Peyer's patch (tissue), 4 donors: ENCODE measurements around the gene HYAL4. TPM values are rescaled to one million over a fixed set of nuclear protein-coding genes. Genes with fewer than 3 reads are reported as not detected.

Experiments used
- DNase-seq, 3 donors: peaks; one replicate each; pipeline ENCODE4 v3.0.0-alpha.2; 2017 to 2019
- H3K27ac ChIP-seq, 4 donors: fragments of 200-600 bp; sonication (generic); one replicate each; pipeline ENCODE4 v1.5.1; 2016 to 2019
- H3K27me3 ChIP-seq, 2 donors: fragments of 200-600 bp; sonication (generic); one replicate each; pipeline ENCODE4 v1.5.1; 2019
- H3K36me3 ChIP-seq, 3 donors: fragments of 200-600 bp; sonication (generic); one replicate each; pipeline ENCODE4 v1.5.1; 2016 to 2019
- H3K4me1 ChIP-seq, 4 donors: fragments of 200-600 bp; sonication (generic); one replicate each; pipeline ENCODE4 v1.5.1; 2016 to 2019
- H3K4me3 ChIP-seq, 4 donors: fragments of 200-600 bp; sonication (generic); 1 replicate in 3 of 4; 2 replicates in 1 of 4; pipeline ENCODE4 v1.5.1; 2016 to 2019; ENCODE audit warnings: mild to moderate bottlenecking in 1 of 4
- H3K9me3 ChIP-seq, 4 donors: fragments of 200-600 bp; sonication (generic); one replicate each; pipeline ENCODE4 v1.5.1; 2016 to 2019; ENCODE audit warnings: mild to moderate bottlenecking in 1 of 4
- POLR2A ChIP-seq, 2 donors: fragments of 450-650 bp; IDR thresholded peaks; one replicate each; pipeline ENCODE4 v1.5.1; 2017; ENCODE audit warnings: antibody characterized with exemption in 2 of 2, mild to moderate bottlenecking in 2 of 2, moderate library complexity in 2 of 2
- total RNA-seq, 4 donors: library from RNA; depleted of rRNA; stranded (reverse); fragments of >200 nt; gene quantifications; one replicate each; pipeline ENCODE4 v1.1.0, GENCODE V29; 2016
- TF ChIP-seq, protein P1 (sequence below), 6 experiments: fragments of 450-650 bp in 4 of 6; fragments of 200-600 bp in 2 of 6; sonication (generic) in 1 of 6; IDR thresholded peaks; one replicate each; pipeline ENCODE4 v1.5.1; 2017 to 2019; ENCODE audit warnings: antibody characterized with exemption in 6 of 6, mild to moderate bottlenecking in 3 of 6, moderate library complexity in 1 of 6

Gene HYAL4, protein sequence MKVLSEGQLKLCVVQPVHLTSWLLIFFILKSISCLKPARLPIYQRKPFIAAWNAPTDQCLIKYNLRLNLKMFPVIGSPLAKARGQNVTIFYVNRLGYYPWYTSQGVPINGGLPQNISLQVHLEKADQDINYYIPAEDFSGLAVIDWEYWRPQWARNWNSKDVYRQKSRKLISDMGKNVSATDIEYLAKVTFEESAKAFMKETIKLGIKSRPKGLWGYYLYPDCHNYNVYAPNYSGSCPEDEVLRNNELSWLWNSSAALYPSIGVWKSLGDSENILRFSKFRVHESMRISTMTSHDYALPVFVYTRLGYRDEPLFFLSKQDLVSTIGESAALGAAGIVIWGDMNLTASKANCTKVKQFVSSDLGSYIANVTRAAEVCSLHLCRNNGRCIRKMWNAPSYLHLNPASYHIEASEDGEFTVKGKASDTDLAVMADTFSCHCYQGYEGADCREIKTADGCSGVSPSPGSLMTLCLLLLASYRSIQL
- total RNA-seq, result under 1 TPM in 1 of 4 donors, not detected in 3; 0.53 TPM

DNA sequence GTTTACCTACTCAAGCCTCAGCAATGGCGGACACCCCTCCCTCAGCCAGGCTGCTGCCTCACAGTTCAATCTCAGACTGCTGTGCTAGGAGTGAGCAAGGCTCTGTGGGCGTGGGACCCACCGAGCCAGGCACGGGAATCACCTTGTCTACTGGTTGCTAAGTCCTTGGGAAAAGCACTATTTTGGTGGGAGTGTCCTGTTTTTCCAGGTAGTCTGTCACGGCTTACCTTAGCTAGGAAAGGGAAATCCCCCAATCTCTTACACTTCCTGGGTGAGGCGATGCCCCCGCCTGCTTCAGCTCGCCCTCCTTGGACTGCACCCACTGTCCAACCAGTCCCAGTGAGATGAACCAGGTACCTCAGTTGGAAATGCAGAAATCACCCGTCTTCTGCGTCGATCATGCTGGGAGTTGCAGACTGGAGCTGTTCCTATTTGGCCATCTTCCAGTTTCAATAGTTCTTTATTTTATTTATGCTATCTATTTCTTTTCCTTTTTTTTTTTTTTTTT is at the start of gene HYAL4:
TSS of gene HYAL4 (plus strand) at position 458 of the 508 bp plus-strand sequence. CDS start 23,105 bp downstream, outside the sequence.
- Histone ChIP-seq H3K4me3 (no peak within 1 kb of the TSS), H3K27me3 (no peaks in the 10 kb centered on the region), H3K9me3 (no peaks in the 10 kb centered on the region), H3K4me1 (no peaks in the 10 kb centered on the region), H3K36me3 (no peaks in the 10 kb centered on the region), H3K27ac (no peak within 1 kb of the TSS)
- DNase-seq, result no peak
- TF ChIP-seq, protein P1, sequence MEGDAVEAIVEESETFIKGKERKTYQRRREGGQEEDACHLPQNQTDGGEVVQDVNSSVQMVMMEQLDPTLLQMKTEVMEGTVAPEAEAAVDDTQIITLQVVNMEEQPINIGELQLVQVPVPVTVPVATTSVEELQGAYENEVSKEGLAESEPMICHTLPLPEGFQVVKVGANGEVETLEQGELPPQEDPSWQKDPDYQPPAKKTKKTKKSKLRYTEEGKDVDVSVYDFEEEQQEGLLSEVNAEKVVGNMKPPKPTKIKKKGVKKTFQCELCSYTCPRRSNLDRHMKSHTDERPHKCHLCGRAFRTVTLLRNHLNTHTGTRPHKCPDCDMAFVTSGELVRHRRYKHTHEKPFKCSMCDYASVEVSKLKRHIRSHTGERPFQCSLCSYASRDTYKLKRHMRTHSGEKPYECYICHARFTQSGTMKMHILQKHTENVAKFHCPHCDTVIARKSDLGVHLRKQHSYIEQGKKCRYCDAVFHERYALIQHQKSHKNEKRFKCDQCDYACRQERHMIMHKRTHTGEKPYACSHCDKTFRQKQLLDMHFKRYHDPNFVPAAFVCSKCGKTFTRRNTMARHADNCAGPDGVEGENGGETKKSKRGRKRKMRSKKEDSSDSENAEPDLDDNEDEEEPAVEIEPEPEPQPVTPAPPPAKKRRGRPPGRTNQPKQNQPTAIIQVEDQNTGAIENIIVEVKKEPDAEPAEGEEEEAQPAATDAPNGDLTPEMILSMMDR (IDR thresholded peaks at IDR 0.05), result no peak

DNA sequence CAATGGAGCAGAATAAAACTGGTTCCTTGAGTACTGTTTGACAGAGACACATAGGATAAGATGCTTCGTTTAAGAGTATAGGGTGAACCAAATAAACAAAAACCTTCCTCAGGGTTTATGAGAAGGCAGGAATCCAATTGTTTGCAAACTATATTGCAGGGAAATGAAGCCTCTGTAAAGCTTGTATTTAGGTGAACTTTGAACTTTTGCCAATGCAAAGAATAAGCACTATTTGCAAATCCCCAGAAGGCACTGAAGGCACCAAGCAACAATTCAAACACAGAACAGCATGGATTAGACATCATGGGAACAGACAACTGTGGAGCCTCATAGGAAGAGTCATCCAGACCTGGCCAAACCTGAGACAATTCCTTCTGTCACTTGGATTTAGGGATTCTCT is 49.1 kb upstream of the HYAL4 start:
- no peak for DNase-seq
- H3K27me3 ChIP-seq, result no peaks in the 10 kb centered on the region
- H3K4me1 ChIP-seq, result no peaks in the 10 kb centered on the region
- H3K27ac ChIP-seq, result no peak overlapping the region
- H3K36me3 ChIP-seq, result no peaks in the 10 kb centered on the region
- no peak overlapping the region for H3K4me3 ChIP-seq
- TF ChIP-seq POLR2A (IDR thresholded peaks at IDR 0.05), result no peak
- TF ChIP-seq, protein P1 (IDR thresholded peaks at IDR 0.05), result no peak
- H3K9me3 ChIP-seq, result no peaks in the 10 kb centered on the region

DNA sequence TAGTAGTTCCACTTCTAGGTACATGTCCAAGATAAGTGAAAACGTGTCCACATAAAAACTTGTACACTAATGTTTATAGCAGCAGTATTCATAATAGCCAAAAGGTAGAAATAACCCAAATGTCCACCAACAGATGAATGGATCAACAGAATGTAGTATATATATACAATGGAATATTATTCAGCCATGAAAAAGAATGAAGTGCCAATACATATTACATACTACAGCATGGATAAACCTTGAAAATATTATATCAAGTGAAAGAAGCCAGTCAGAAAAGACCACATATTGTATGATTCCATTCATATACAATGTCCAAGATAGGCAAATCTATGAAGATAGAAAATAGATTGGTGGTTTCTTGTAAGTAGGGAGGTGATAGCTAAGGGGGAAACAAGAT is 48.4 kb upstream of the HYAL4 start:
- H3K36me3 ChIP-seq, result no peaks in the 10 kb centered on the region
- no peak overlapping the region for H3K4me3 ChIP-seq
- no peaks in the 10 kb centered on the region for H3K27me3 ChIP-seq
- no peak for TF ChIP-seq POLR2A (IDR thresholded peaks at IDR 0.05)
- TF ChIP-seq, protein P1 (IDR thresholded peaks at IDR 0.05), result no peak
- H3K9me3 ChIP-seq, result no peaks in the 10 kb centered on the region
- H3K4me1 ChIP-seq, result no peaks in the 10 kb centered on the region
- no peak for DNase-seq
- no peak overlapping the region for H3K27ac ChIP-seq

DNA sequence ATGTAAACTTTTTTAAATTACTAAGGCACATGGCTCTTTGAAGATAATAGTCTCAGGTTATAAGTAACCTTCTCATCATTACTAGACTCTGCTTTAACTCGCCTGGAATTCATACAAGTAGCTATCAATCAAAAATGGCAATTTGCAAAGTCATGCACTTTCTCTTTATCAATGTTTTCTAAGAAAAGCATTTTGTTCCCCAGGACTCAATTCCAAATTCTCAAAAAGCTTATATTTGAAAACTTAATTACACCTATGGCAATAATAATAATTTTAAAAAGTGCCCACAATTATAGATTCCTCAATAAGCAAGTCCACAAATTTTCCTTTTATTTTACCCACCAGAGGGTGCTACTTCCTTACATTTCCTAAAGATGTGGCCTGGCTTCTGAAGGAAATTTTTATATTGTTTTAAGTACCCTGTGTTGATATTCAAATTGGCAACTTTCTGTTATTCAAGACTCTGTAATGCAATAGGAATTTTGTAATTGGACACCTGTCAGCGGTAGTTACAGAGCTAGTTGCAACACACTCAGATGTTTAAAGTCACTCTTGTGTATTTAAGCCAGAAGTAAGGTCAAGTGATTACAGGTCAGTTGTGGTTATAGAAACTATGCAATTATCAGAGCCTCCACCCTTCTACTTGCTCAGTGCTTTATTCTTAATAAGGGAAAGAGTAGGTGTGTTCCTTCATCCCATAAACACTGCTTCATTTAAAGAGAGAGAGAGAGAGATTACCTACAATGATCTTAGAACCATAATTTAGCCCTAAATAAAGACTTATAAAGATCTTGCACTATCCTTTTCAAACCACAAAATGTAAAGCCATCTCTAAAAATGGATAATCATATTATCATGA is 47.1 kb upstream of the HYAL4 start:
- Histone ChIP-seq H3K4me3 (no peak overlapping the region), H3K27ac (peak overlapping the region in 2 of 4 donors; percentile 7 to 29), H3K9me3 (no peaks in the 10 kb centered on the region), H3K27me3 (no peaks in the 10 kb centered on the region), H3K36me3 (no peaks in the 10 kb centered on the region), H3K4me1 (no peaks in the 10 kb centered on the region)
- TF ChIP-seq POLR2A (IDR thresholded peaks at IDR 0.05), result no peak
- TF ChIP-seq, protein P1 (IDR thresholded peaks at IDR 0.05), result peak in 4 of 6 experiments; percentile 27 to 73 (median 62)
- no peak for DNase-seq

DNA sequence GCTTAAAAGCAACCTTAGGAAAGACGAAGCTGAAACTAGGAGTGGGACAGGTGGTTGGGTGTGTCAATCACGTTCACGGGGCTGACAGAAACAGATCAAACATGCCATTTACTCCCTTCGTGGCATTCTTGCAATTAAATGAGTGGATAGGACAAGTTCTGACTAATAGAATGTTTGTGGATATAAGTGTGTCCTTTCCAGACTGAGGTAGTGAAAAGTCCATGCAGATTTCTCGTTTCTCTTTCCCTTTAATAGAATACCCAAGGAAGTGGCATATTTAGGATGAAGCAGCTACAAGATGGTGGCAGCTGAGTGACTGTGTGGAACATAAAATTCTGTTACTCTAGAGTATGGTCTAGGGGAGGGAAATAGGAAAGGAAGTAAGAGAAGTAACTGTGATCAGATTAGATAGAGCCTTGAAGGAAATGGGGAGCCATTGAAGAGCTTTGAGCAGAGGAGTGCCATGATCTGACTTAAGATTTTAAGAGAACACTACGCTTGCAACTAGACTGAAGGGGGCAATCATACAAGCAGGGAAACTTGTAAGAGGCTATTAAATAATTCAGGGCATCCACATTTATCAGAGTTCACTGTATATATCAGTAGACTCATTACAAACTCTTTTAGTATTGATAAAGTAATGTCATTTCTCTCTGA is 46.3 kb upstream of the HYAL4 start:
- TF ChIP-seq, protein P1 (IDR thresholded peaks at IDR 0.05), result no peak
- TF ChIP-seq POLR2A (IDR thresholded peaks at IDR 0.05), result no peak
- H3K4me3 ChIP-seq, result no peak overlapping the region
- no peaks in the 10 kb centered on the region for H3K4me1 ChIP-seq
- H3K36me3 ChIP-seq, result no peaks in the 10 kb centered on the region
- peak overlapping the region in 2 of 4 donors; percentile 7 to 29 for H3K27ac ChIP-seq
- no peaks in the 10 kb centered on the region for H3K9me3 ChIP-seq
- DNase-seq, result no peak
- H3K27me3 ChIP-seq, result no peaks in the 10 kb centered on the region
